T-helper 1 cell (primary cell): ENCODE results near the gene UQCRHL.

Experiments used
- DNase-seq, 5 donors: peaks; one replicate each; pipeline ENCODE4 v3.0.0-alpha.2; 2012 to 2020

The UQCRHL gene

DNA sequence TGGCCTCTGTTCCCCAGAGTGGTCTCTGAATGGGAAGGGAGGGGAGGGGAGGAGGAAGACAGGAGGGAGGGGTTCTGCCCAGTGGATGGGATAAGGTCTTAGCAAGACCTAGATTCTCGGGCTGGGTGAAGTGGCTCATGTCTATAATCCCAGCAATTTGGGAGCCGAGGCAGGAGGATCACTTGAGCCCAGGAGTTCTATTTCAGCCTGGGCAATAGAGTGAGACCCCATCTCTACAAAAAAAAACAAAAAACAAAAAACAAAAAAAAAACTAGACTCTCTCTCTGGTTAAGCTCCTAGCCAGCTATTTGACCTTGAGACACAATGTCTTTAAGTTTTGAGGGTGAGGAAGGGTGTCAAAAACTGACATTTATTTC, 11.4 kb downstream of the UQCRHL start:
- no peak for DNase-seq

DNA sequence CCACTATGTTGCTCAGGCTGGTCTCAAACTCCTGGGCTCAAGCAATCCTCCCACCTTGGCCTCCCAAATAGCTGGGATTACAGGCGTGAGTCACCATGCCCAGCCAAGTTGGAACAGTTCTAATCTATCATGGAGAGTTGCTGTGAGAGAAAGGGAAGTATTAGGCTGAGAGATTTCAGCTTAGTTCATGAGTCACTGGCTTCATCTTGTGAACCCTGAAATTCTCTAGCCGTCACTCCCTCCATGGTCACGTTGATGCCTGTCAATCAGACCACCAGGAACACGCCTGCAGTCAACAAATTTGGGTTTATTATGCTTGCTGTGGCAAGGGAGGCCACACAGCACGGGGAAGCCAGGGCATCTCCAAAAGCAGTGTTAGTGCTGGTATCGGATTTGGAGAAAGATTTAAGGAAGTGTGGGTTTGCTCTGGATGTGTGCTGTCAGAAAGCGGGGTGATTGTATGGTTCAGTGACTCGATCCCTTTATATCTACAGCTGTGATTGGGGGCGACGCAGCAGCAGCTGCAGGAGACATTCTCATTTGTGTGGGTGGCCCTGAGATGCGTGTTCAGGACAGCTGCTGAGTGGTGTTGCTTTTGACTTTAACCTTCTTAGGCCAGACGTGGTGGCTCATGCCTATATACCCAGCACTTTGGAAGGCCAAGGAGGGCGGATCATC, 18.7 kb downstream of the UQCRHL start:
- DNase-seq: no peak

GRCh38 chr1:15786581-15786980, 20.9 kb downstream of the UQCRHL start:
- no peak for DNase-seq

DNA sequence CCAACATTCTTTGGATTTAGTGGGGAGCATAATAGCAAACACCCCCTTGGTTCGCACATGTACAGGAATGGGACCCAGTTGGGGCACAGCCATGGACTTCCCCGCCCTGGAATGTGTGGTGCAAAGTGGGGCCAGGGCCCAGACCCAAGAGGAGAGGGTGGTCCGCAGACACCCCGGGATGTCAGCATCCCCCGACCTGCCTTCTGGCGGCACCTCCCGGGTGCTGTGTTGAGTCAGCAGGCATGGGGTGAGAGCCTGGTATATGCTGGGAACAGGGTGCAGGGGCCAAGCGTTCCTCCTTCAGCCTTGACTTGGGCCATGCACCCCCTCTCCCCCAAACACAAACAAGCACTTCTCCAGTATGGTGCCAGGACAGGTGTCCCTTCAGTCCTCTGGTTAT, 21.8 kb downstream of the UQCRHL start:
- DNase-seq: no peak

- DNase-seq: no peak
Measured at GRCh38 chr1:15777909-15778707, 29.3 kb downstream of the UQCRHL start.

DNA sequence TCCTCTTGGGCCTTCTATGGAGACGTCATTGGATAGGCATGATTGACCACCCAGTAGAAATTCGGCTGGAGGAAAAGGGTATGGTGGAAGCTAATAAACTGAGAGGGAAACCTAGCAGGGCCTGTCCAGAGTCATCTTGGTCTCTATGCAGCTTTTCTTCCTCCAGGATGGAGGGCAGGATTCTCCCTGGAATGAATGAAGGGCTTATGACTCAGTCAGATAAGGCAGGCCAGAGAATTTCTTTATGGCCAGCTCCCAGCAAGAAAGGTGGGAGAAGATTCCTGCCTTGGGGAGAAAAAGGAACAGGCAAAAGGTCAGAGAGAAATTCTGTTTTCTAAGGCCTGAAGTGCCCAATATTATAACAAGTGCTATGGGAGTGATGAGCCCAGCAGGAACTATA, 31.7 kb downstream of the UQCRHL start:
- no peak for DNase-seq

DNA sequence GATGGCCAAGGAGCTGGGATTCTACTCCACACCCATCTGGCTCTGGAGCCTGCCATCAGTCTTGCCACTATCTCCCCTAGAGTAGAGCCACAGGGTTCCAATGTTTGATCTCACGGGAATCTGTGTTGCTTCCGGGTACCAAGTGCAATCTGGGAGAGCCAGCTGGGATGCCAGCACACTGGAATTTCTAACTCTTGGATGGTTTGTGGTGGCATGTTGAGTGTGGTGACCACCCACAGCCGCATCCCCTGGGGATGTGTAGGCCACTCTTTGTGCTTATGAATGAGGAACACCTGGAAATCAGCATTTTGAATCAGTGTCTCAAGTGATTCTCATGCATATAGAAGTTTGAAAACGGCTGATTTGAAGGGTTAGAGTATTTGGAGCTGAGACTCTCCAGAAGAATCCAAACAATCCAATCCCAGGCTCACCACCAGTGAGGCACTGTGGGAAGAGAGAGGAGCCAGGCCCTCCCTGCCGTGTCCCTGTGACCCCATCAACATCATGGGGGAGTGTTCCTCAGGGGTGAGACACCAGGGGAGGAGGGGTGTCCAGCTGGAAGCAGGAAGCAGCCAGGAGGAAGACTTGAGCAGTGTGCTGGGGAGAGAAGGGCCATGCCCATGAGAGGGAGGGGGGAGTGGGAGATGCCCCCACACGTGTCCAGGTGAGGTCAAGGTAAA, 35.5 kb downstream of the UQCRHL start:
- no peak for DNase-seq

DNA sequence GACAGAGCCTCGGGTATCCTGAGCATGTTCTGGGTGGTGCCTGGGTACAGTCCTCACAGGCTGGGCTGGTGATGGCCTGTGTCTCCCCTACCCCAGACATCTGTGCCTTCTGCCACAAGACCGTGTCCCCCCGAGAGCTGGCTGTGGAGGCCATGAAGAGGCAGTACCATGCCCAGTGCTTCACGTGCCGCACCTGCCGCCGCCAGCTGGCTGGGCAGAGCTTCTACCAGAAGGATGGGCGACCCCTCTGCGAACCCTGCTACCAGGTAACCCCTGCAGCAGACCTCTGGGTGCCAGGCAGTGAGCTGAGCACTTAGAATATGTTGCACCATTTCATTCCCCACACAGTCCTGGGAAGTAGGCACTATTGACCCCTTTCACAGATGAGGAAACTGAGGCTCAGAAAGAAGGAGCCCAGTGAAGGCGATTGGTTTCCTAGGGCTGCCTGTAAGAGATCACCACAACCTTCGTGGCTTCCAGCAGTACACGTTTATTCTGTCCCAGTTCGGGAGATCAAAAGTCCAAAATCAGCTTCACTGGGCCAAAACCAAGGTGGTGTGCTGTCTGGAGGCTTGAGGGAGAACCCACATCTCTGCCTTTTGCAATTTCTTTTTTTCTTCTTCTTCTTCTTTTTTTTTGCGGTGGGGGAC, 37.0 kb downstream of the UQCRHL start:
- DNase-seq: no peak

DNA sequence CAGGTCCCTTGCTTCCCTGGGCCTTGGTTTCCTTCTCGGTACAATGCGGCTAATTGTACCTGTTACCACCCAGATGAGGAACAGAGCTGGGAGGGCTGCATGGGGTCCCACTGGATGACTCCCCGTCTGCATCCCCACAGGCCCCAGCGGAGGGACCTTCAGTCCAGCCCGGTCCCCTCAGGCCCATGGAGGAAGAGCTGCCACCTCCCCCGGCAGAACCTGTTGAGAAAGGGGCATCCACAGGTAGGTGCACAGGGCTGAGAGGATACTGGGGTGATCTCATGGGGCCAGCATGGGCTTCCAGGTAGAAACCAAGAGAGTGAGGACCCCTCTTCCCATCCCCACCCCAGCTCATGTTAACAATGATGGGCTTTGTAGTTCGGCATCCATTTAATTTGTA, 39.1 kb downstream of the UQCRHL start:
- DNase-seq: no peak

- no peak for DNase-seq
Measured at GRCh38 chr1:15767941-15768340, 39.5 kb downstream of the UQCRHL start.

DNA sequence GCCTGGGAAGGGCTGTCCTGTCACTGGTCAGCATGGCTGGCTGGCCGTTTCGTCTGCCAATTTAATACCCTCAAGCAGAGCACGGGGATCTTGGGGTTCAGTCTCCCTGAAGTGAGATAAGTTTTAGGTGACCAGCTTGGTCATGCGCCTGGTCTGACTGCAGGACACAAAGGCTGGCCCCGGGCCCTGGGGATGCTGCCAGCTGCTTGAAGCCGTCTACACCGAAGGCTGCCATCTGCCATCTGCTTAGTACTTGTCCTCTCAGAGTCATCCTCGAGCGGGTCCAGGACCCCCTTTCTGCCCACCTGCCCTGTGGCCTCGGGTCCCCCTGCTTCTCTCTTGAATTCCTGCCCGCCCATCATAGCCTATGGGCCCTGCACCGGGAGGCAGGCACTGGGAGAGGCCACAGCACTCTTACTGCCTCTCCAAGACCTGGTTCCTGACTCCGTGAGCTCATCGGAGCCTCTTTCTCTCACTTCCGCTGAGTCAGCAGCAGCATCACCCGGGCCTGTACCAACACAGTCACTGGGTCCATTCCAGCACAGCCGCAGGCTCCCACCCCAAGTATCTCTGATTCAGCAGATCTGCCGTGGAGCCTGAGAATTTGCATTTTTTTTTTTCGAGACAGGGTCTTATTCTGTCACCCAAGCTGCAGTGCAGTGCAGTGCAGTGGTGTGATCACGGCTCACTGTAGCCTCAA, 41.8 kb downstream of the UQCRHL start:
- DNase-seq: no peak

DNA sequence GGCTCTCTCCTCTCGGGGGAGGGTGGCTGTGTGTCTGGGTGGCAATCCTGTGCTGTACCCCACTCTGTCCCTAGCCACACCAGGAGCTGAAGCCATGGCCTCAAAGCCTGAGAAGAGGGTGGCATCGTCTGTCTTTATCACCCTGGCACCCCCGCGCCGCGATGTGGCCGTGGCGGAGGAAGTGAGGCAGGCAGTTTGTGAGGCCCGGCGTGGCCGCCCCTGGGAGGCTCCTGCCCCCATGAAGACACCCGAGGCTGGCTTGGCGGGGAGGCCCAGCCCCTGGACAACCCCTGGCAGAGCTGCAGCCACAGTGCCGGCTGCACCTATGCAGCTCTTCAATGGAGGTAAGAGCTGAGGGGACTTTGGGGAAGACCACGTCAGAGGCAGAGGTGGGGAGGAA, 42.6 kb downstream of the UQCRHL start:
- DNase-seq: no peak

GRCh38 chr1:15764269-15764764, 43.1 kb downstream of the UQCRHL start:
- no peak for DNase-seq

GRCh38 chr1:15762546-15762945, 44.9 kb downstream of the UQCRHL start:
- DNase-seq: no peak

- no peak for DNase-seq
Measured at GRCh38 chr1:15761366-15762128, 45.9 kb downstream of the UQCRHL start.

DNA sequence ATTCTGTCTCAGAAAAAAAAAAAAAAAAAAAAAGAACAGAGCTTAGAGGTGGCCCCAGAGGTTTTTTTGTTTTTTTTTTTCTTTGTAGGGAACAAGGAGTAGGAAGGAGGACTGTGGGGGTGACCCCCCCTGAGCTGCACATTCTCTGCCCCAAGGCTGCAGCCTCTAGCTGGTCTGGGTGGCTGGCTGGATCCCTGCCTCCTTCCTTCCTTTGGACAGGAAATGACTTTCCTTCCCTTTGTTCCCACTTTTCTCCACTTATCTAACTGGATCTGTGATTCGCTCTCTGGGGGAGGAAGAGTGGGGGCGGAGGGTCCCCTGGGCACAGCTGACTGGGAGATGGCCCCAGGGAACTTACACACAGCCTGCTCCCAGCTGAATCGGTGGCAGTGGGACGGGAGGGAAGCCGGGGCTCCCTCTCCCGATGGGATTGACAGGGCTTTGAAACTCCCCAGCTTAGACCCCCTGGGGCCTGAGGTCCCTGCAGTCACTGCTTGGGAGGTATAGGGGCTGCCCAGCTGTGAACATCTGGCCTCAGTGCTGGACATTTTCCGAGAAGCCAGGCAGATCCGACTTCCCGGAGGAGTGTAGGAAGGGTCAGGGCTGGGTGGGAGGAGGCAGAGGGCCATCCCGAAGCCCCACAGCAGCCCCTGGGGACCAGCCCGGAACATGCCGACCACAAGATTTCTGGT, 46.8 kb downstream of the UQCRHL start:
- DNase-seq: no peak

GRCh38 chr1:15758953-15759661, 48.3 kb downstream of the UQCRHL start:
- no peak for DNase-seq

- no peak for DNase-seq
Measured at GRCh38 chr1:15758343-15758931, 49.0 kb downstream of the UQCRHL start, which contains the start of gene FBLIM1. Gene FBLIM1 (plus strand): TSS chr1:15758795. CDS start chr1:15764984, 6,189 bp downstream.

DNA sequence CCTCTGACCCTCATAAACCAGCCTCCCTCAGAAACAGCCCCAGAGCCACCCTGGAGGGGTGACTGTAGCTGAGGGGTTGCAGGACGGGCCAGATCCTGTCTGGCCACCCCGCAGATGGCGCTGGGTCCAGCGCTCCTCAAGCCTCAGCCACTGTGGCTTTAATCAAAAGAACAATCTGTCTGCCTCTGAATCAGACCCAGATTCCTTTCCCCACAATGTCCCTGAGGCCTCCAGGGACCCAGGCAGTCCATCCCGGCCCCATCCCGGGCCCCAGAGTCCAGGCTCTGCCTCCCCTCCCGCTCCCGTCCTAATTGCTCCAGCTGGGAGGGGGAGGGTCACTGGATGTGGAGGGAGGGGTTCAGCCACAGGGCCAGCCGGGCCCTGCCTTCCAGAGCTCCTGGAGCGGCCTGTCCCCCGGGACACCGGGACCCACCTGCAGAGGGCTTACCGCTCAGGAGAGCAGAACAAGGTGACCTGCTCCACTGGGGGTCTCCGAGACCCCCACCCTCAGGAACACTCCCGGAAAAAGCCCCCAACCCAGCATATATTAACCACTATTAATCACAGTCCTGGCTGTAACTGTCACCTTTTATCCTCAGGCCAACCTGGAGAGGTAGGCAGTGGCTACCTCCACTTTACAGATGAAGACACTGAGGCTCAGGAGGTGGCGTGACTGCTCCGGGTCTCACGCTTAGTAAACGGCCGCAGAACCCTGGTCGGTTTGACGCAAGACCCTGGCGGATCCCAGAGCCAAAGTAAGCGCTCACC, 49.7 kb downstream of the UQCRHL start:
- DNase-seq: no peak
